HCEC 1CT (cell line): Measurements from ENCODE around the gene LGI1.

Experiments
- DNase-seq: peaks from one replicate; pipeline ENCODE4 v3.0.0-alpha.2; 2017

Gene LGI1

DNA sequence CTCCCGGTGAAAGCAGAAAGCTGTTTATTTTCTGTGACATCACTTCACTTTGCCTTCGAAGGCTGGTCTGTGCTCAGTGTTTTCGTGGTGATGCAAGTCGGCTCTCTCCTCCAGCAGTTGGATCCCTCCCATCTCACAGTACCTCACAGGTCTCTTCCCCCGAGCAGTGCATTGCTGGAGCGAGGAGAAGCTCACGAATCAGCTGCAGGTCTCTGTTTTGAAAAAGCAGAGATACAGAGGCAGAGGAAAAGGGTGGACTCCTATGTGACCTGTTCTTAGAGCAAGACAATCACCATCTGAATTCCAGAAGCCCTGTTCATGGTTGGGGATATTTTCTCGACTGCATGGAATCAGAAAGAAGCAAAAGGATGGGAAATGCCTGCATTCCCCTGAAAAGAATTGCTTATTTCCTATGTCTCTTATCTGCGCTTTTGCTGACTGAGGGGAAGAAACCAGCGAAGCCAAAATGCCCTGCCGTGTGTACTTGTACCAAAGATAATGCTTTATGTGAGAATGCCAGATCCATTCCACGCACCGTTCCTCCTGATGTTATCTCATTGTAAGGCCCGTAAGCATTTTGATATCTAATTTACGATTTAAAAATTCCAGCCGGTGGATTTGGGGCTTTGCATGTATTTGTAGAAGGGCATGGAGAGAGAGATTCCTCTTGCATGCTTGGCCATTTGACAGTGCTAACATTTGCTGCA lies at the start of gene LGI1:
Gene LGI1, plus strand, starts transcription at position 136 of the 707 bp plus-strand sequence. Its CDS starts 209 bp downstream, at position 345.
- DNase-seq, result no peak

DNA sequence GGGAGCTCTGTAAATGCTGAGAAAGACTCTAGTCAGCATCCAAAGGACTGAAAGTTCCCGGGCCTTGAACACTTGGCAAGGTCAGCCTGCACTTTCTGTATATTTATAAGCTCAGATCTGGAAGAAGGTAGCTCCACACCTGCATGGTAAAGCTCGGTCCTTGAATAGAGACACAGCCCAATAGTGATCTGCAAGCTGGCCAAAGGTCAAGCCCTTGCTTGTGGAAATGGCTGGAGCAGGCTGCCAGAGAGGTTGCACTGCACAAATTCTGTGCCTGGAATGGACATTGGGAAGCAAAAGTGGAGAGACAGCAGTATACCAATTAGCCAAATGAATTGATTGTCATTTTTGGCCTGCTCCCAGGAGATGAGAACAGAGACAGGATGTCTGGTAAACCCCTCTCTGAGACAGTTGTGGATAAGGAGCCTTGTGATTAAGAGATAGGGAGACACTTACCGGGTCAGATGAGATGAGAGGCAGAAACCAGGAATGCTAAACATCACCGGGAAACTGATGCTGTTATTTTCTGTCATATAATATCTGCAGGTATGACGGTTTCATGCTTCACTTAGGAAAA lies 47.3 kb upstream of the LGI1 start:
- no peak for DNase-seq

DNA sequence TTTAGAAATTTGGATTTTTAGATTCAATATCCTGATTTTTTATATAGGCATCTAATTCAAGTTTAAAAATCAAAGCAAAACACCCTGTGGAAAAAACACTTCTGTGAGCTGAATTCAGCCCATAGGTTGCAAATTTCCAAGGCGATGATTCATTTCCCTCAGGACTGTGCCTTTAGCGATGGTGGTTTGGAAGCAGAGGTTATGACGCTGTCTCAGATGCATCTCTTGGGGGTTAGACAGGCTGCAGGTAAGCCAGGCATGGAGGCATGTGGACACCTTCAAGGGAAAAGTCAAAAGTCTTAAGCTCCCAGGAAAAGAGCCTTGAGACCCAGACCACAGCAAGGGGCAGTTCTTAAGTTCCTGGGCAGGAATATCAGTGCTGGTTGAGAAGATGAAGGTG lies 45.8 kb upstream of the LGI1 start:
- DNase-seq, result no peak

DNA sequence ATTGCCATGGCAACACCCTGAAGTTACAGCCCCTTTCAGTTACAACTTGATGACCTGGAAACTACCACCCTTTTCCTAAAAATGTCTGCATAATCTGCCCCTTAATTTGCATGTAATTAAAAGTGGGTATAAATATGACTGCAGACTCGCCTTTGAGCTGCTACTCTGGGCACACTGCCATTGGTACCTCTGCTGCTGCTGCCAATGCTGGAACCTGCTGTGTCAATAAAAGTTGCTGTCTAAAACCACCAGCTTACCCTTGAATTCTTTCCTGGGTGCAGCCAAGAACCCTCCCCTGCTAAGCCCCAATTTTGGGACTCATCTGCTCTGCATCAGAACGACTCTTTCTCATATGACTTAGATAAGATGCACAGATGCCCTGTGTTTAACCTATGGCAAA lies 45.1 kb upstream of the LGI1 start:
- no peak for DNase-seq

DNA sequence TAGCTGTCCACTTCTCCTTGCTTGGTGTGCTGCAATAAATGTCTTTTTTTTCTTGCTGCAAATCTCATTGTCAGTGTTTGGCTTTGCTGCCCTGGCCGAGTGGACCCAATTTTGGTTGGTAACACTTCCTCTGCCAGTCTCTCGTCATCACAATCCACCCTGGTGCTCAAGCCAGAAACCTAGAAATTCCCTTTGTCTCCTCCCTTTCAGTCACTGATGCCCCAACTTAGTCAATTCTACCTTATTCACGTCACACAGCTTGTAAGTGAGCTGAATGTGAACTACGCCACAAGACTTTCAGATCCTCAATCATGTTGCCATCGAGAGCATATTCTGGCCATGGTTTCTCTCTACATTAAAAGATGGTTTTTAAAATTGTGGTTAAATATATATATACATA lies 42.4 kb upstream of the LGI1 start:
- no peak for DNase-seq

DNA sequence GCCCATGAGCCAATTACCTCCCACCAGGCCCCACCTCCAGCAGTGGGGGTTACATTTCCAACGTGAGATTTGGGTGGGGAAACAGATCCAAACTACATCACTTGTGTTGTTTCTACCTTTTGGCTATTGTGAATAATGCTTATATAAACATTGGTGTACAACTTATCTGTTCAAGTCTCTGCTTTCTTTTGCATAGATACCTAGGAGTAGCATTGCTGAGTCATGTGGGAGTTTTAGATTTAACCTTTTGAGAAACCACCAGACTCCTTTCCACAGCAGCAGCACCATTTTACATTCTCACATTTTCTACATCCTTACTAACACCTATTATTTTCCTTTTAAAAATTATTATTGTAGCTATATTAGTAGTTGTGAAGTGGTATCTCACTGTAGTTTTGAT lies 41.0 kb upstream of the LGI1 start:
- DNase-seq, result no peak

DNA sequence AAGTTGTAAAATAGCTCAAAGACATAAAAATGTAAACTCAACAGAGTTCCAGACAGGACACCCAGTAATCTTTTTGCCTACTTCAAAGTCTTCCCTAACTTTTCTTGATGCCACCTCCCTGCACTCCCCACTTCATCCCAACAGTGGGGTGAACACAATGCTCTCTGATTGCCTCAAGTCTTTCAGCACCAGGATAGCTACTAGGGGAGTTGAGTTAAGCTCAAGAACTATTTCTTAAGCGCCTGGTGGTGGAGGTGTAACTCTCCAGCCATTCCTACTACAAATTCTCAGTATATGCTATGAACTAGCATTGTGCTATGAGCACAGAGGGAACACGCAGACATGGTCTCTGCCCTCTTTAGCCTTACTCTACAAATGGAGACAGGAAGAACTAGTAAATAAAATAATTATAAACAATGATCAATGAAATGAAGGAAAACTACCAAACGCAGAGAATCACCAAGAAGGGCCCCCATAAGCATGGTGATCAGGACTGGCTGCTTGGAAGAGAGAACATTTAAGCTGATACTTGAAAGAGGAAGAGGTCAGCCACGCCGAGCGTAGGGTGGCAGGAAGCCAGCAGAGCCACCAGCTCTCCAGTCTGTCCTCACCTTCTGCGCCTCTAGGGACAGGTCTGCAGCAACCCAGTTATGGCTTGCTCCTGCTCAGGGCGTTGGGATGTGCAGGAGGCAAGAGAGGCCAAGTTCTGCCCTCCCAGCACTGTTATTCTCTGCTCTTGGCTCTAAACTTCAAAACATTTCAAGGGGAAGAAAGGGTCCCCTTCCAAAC lies 38.6 kb upstream of the LGI1 start:
- no peak for DNase-seq

DNA sequence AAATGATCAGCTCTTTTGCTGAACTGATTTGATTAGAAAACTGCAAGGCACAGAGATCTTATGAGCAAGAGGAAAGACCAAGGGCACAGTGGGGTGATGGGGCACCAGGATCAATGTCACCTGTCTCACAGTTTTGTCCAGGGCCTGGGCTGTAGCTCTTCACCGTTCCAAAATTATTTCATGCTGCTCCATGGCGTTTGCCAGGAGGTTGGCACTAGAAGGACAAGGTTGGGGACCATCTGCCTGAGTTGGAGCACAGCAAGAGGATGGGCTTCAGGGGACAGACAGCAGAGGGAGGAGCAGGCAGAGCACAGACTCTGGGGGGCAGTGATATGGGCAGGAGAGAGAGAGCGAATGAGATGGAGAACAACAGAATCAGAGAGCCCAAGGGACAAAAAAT lies 37.8 kb upstream of the LGI1 start:
- no peak for DNase-seq

DNA sequence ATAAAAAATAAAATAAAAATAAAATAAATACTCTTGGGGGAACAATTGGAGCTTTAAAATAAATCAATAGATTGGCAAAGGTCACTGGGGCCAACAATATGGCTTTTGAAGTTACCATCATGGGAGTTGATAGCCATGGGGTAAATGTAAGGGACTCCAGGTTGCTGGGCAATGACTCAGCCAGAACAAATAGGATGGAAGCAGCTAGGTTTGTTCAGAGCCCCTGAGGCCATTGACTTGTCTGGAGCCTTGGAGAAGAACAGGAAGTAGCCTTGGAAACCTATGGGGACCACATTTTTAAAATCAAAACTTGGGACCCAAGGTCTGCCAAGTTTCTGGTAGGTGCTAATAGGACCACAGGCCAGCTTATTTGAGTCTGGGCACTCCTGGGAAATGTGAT lies 35.2 kb upstream of the LGI1 start:
- no peak for DNase-seq

DNA sequence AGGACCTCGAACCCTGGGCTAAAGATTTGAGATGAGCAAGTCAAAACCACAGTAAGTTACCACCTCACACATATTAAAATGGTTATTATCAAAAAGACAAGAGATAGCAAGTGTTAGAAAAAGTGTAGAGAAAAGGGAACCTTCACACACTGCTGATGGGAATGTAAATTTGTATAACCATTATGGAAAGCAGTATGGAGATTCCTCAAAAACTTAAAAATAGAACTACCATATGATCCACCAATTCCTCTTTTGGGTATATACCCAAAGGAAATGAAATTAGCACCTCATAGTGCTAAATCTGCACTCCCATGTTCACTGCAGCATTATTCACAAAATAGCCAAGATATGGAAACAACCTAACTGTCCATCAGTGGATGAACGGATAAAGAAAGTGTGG lies 34.6 kb upstream of the LGI1 start:
- no peak for DNase-seq

DNA sequence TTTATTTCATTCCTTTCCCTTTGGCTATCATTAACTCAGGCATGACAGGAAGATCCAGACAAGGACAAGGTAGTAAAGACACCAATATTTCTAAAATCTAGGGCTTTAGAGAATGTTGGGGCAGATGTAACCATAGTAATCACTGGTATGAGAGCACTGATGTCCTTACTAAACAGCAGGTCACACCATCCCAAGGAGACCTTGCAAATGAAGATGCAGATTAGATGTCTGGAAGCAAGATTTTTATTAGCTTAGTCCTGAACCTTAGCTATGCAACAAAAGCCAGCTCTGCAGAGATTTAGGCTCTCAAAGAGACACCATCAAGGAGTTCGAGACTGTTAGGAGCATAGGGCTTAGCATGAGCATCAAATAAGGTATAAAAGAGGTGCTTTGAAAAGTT lies 31.7 kb upstream of the LGI1 start:
- DNase-seq, result no peak

DNA sequence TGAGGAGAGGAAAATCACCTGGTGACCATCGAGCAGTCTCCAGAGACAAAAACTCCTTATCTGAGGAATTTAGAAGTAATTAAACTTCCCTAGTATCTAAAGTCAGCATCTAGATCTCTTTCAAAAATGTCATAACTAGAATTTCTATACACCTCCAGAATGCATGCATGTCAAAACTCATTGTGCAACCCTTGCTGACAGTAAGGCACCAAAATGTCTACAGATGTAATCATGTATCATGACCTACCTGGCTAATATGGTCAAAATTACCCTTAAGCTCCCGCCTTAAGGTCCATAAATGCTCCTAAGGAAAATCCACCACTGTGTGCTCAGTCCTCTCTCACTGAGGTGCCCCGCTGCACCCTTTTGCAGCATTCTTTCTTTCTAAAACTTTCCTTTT lies 16.4 kb upstream of the LGI1 start:
- DNase-seq, result no peak

DNA sequence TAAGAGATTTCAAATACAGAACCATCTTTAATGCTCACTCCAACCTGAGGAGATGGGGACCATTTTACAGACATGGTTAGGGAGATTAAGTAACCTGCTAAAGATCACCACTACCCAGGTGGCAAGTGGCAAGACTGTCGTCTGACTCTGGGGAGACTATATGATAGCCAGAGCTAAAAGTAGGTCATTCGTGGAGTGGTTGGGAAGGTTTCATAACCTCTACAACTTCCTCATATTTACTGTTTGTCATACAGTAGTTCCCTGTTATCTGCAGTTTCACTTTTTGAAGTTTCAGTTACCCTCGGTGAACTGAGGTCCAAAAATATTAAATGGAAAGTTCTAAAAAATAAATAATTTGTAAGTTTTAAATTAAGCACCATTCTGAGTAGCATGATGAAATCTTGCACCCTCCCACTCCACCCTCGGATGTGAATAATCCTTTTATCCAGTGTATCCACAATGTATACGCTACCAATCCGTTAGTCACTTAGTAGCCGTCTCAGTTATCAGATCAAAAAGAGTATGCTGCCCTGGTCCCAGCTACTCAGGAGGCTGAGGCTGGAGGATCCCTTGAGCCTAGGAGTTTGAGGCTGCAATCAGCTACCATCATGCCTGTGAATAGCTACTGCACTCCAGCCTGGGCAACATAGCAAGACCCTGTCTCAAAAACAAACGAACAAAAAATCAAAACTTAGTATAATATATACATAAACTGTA lies 14.9 kb upstream of the LGI1 start:
- peak; percentile 27 for DNase-seq

DNA sequence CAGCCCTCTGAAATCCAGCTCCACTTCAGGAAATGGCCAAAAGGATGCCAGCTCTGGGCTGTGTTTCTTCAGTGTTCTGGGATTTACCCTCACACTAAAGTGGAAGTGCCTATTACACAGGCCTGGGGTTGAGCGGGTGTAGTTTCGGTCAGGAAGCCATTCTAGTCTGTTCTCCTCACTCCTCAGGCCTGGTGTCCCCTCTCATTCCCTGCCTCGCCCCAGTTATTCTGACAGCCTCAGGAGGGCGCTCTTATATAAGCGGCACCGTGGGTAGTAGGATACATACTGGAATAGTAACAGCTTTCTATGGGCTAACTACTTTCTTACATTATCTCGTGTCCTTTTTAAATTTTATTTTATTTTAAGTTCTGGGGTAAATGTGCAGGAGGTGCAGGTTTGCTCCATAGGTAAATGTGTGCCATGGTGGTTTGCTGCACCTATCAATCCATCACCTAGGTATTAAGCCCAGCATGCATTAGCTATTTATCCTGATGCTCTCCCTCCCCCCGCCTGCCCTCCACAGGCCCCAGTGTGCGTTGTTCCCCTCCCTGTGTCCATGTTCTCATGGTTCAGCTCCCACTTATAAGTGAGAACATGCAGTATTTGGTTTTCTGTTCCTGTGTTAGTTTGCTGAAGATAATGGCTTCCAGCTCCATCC lies 12.2 kb upstream of the LGI1 start:
- DNase-seq, result peak; percentile 34

DNA sequence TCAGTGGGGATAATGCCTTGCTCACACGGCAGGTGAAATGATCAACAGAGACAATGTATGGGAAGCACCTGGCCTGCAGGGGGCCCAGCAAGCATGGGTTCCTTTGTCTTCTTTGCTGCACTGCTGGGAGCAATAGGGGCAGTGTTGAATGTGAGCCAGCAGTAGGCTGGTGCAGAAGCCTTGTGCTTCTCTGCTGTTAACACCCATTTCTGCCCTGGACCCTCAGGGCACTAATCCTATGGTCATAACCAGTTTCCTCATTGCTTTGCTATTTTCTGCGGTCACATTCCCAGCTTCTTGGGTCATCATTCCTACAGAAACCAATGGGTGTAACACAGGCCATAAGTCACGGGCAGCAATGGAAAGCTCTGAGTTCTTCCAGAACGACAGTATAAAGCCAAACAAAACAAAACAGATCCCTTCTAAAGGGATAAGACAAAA lies 10.9 kb upstream of the LGI1 start:
- DNase-seq, result peak; percentile 92

DNA sequence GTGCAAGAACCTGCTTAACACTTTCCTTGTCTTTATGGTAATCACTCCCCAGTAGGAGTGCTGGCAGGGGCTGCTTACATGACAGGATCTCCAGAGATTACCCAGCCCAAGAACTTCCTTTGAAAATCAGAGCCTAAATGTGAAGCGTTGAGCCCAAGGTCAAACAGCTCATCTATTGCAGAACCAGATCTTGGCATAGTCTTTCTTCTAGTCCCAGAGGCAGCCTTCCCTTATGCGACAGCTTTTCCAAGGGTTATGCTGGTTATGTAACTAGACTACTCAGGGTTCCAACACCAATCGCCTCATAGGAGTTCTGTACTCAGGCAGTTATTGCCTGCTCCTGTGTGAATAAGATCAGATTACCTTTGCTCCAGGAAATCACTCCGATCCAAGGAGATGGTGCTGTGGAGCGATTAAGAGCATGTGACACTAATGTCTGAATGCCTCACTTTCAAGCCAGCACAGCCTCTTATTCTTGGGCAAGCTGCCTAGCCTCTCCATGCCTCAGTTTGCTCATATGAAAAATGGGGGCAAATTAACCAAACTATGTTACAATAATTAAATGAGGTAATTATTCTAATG lies 8.4 kb upstream of the LGI1 start:
- no peak for DNase-seq

DNA sequence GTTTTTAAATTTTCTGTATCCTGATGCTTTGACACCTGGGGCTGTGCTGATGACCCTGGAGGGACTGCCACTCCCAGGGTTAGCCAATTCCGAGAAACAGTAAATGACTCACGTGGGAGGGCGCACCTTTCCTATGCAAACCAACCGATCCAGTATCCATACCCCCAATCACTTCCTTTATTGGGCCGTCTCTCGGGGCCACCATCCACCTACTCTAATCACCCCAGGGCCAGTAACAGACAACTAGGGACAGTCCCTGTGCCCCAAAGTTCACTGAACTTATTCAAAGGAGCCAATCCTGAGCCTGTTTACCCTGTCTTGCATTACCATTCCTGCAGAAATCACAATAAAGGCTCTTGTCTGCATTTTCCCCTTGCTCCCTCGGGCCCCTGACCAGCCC lies 6.6 kb upstream of the LGI1 start:
- DNase-seq, result no peak

DNA sequence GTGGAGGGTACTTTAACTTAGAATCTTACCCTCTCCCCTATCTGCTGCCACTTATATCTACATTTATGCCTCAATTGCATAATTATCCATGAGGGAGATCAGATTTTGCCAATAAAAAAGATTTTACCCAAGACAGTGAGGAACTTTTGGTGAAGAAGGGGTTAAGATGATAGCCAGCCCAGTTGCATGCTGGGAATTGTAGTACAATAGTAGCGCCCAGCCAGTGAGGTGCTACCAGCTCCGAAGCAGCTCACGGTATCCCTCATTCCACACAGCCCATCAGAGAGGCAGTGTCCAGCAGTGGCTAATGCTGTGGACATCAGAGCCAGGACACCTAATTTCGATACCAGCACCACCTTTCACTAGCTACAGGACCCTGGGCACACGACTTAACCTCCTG lies 5.9 kb upstream of the LGI1 start:
- no peak for DNase-seq

DNA sequence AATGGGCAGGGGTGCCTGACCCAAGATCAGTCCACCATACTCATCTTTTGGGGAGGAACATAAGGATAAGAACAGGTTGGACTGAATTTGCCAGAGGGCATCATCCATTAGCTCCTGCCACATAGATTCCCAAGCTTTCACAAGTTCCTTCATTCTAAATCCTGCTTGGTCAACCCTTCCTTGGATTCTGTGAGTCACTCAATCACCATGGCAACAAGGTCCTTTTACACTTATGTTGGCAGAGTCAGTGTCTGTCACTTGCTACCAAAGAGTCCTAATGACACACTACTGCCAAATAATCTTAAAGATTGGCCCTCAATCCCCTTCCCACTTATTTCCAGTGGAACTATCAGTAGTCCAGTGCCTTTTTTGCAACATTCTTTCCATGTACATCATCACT lies 5.0 kb upstream of the LGI1 start:
- DNase-seq, result peak; percentile 50

DNA sequence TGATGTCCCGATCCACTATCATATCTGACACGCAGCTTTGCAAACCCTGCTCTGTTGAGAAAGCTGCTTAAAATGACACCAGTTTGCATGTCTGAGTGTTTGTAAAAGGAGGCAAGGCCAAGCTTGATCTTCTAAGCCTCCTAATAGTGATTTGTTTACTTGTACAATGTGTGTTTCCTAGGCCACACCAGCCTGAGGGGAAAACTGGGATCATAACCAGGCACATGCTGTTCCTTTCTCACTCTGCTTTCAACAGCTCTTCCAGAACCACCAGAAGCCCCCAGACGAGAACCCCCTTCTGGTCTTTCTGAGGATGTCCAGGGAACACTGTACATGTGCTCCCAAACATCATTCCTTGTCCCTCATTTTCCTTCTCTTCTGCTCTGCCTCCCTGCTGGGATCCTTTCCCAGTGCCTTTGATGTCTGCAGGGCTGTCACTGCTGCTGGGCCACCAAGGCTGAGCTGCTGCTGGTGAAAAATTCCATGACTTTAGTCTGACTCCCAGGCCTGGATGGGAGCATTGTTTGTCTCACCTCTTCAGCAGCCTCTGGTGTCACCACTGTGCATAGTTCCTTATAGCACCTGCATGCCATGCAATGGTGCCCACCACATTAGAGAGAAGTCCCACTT lies 4.0 kb upstream of the LGI1 start:
- no peak for DNase-seq

DNA sequence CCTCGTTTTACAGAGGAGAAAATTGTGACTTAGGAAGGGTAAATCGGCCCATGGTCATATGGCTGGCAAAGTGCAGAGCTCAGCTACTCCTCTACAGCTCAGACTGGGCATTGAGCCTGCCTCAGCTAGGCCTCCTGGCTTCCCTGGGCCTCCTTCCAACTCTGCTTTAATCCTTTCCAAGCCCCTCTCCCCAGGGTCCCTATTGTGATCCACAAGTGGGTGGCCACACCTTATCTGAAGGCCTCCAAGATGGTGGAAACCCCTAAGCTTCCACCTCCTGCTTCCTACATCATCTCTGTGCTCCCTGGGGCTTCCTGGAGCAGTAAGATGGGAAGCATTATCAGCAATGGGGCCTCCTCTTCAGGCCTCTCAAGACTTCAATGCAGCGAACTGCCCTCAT lies 3.0 kb upstream of the LGI1 start:
- DNase-seq, result no peak

DNA sequence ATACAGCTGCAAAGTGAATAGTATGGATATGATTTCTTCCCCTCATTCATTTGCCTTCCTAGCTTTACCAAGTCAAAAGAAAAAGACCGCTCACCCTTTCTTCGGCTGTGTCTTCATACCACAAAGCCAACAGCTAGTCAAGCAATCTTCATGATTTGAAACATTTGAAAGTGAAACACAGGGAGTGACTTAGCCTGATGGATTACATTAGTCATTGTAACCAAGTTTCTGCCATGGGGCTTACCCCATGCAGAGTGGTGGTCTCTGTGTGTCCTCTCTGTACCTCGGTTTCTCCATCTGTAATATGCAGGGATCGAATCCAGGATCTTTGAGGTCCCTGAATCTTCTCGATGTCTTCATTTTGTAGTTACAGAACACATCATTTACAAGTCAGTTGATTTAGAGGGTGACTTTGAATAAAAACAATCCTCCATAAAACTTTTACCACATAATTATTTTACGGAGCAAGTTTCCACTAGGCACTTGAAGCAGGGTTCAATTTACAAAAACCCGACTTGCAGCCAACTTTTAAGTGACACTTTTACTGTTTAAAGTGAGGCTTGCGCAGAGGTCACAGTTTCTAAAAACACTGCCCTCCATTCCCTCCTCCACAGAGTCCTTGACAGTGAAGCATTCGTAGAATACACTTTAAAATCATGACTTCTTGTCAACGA lies 2.2 kb upstream of the LGI1 start:
- no peak for DNase-seq
